K562 treated with DMSO at 1 percent for 4 hours (cell line): ENCODE measurements around the gene KLK13. TPM values are rescaled to one million over a fixed set of nuclear protein-coding genes. Genes with fewer than 3 reads are reported as not detected.

Experiments used
- total RNA-seq: library from RNA; unstranded; fragments of 300-600 nt; gene quantifications from 2 replicates; pipeline ENCODE4 v1.2.3, GENCODE V29; 2022; ENCODE audit not compliant: insufficient read depth

The KLK13 gene, protein sequence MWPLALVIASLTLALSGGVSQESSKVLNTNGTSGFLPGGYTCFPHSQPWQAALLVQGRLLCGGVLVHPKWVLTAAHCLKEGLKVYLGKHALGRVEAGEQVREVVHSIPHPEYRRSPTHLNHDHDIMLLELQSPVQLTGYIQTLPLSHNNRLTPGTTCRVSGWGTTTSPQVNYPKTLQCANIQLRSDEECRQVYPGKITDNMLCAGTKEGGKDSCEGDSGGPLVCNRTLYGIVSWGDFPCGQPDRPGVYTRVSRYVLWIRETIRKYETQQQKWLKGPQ
- 2.8 TPM in 1 of 2 replicates, not detected in the other for total RNA-seq

DNA sequence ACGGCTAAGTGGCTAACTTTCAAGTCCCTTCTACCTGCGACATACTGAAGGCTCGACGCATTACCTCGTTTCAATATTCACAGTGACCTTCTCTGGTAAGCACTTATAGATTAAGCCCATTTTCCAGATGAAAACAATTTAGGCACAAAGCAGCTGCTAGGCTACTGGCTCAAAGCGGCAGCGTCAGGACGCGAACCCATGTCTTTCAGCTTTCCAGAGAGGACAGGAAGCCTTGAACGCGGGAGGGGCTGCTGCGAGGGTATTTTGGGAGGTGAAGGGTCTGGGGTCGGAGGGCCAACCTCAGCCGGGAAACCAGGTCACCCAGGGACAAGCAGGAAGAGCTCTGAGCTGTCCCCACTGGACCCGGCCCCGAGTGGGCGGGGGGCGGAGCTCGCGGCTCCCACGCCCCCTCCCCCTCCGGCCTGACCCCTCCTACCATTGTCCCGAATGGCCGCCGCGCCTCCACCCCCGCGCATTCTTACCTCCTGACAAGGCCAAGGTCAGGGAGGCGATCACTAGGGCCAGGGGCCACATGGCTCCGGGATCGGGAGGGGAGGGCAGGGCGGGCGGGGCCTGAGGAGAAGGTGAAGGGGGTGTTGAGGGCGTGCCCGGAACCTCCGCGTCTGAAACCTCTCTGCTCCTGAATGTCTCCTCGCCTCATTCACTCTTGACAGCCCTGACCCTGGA is at the start of gene KLK13:
Gene KLK13, minus strand, starts transcription at position 559 of the 687 bp plus-strand sequence. Its CDS starts 25 bp downstream, at position 534.

DNA sequence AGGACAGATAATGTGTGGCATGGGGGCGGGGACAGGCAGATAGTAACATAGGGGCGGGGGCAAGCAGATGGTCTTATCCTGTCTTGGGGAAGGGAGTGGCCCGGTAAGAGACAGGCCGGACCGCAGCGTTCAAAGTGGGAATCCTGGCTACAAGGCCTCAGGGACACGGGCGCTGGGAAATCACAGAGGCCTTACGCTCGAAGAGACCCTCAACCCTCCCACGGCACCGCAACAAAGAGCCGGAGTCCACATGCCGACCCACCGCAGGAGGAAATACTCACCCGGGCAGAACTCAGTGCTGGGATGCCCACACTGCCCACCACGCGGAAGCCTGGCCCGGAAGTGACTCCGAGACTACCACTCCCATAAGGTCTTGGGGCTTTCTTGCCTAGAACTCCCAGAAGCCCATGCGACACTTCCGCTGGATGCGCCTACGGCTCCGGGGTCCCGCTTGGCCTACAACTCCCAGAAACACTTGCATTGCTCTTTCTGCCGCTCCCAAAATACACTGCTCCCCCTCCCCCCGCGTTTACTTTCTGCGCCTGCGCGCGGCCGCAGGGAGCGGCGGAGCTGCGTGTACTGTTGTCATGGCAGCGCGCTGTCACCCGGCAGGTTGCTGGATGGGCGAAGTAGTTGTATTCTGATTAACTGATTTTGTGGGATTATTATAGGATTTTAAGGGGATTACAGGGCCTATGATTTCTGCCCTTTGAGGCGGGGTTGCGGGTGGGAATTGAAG is 43.3 kb upstream of the KLK13 start, which contains the start of gene CTU1:
Gene CTU1, minus strand, starts transcription at position 344 of the 739 bp plus-strand sequence. CDS start 3,840 bp downstream, outside the sequence.

DNA sequence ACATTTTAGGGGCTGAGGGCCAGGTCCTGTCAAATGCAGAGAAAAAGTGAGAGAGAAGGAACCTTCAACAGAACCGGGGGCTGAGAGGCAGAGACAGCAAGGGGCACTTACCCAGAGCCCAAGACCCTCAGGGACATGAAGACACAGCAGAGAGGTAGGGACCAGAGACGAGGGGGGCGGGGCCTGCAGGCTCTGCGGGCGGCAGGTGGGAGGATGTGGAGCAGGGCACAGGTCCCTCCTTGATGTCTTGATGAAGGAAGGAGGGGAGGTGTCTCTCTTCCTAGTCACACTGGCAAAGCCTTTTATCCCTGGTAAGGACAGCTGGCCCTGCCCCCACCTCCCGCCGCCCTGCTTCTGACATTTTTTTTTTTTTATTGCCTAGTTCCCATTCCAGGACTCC is 17.7 kb upstream of the KLK13 start, which contains the start of gene KLK14:
Gene KLK14, minus strand, starts transcription at position 277 of the 400 bp plus-strand sequence. Its CDS starts 273 bp downstream, at position 4.

DNA sequence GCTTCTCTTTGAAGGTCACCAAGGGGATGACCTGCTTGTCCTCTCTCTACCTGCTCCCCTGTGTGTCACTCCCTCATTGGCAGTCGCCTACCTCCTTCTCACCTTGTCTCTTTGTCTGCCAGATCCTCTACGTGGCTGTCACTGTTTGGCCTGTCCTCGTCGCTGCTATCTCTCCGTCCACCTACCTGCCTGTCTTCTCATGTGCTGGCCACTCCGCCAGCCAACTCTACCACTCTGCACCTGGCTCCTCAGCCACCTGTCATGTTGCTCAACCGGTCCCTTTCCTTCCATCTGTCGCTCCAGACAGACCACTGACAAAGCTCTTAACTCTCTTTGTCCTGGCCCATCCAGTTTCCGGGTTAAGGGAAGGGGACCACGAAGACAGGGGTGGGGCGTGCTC is 30.2 kb downstream of the KLK13 start, which contains the start of gene KLK12:
Gene KLK12, minus strand, starts transcription at position 299 of the 400 bp plus-strand sequence. CDS start 381 bp downstream, outside the sequence.

DNA sequence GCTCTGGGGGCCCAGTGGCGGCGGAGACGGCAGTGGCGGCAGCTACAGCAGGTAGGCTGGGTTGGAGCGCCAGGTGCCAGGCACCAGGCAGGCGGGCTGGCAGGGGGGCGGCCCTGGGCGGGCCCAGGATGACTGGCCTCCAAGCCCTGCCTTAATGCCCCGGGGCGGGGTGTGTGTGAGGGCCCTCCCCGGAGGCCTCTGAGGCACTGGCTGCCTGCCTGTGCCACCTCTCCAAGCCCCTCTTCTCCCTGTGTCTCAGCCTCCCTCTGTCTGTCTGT is 38.4 kb downstream of the KLK13 start, which contains the start of gene KLK11:
Gene KLK11, minus strand, starts transcription at position 63 of the 278 bp plus-strand sequence. CDS start 985 bp downstream, outside the sequence.

DNA sequence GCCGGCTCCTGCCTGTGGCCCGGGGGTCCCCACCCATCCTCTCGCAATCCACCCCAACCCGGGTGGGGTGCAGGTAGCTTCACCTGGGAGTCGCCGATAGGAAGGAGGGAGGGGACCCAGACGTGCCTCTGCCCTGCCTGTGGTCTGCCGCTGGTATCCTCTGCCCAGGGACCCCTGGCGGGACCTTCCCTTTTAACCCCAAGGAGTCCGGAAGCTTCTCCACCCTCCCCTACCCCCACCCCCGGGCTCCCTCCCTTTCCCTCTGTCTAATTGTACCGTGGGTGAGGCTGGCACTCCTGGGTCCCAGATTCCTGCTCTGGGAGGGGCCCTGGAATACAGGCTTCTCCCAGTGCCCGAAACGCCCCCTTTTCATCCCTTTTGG is 45.4 kb downstream of the KLK13 start, which contains the start of gene KLK10:
Gene KLK10, minus strand, starts transcription at position 166 of the 382 bp plus-strand sequence. CDS start 579 bp downstream, outside the sequence.

Other genes starting within 250 kb of the KLK13 start
- 26.3 and 28.8 TPM in 2 replicates for gene KLK1, start 241.3 kb downstream of the KLK13 start, total RNA-seq
- not detected in 2 replicates for gene KLK15, start 231.5 kb downstream of the KLK13 start, total RNA-seq
- gene KLK3, start 210.2 kb downstream of the KLK13 start, total RNA-seq, result not detected in 2 replicates
- not detected in 2 replicates for gene KLK2, start 191.7 kb downstream of the KLK13 start, total RNA-seq
- not detected in 2 replicates for gene KLK4, start 153.7 kb downstream of the KLK13 start, total RNA-seq
- not detected in 2 replicates for gene KLK5, start 112.1 kb downstream of the KLK13 start, total RNA-seq
- gene KLK6, start 95.5 kb downstream of the KLK13 start, total RNA-seq, result not detected in 2 replicates
- gene KLK7, start 81.2 kb downstream of the KLK13 start, total RNA-seq, result not detected in 2 replicates
- not detected in 2 replicates for gene KLK8, start 63.5 kb downstream of the KLK13 start, total RNA-seq
- gene KLK10, start 45.4 kb downstream of the KLK13 start, total RNA-seq, result not detected in 2 replicates
- gene KLK11, start 38.5 kb downstream of the KLK13 start, total RNA-seq, result not detected in 2 replicates
- gene KLK12, start 30.1 kb downstream of the KLK13 start, total RNA-seq, result not detected in 2 replicates
- gene KLK14, start 17.8 kb upstream of the KLK13 start, total RNA-seq, result not detected in 2 replicates
- 13.2 and 13.3 TPM in 2 replicates for gene CTU1, start 43.3 kb upstream of the KLK13 start, total RNA-seq
- gene SIGLEC9, start 59.8 kb upstream of the KLK13 start, total RNA-seq, result 0.52 TPM in 1 of 2 replicates, not detected in the other
- gene SIGLEC7, start 77.2 kb upstream of the KLK13 start, total RNA-seq, result 0.48 TPM in 1 of 2 replicates, not detected in the other
- gene CD33, start 160.0 kb upstream of the KLK13 start, total RNA-seq, result 58.9 and 71.8 TPM in 2 replicates
- gene SIGLECL1, start 186.0 kb upstream of the KLK13 start, total RNA-seq, result not detected in 2 replicates
- gene IGLON5, start 246.6 kb upstream of the KLK13 start, total RNA-seq, result 0.30 TPM in 1 of 2 replicates, not detected in the other